ENCODE results near the gene ELANE.

- no peak for TF ChIP-seq CTCF (IDR thresholded peaks at IDR 0.05; ENCODE audit: low read length)
- no peak for TF ChIP-seq EZH2 (IDR thresholded peaks at IDR 0.05; ENCODE audit: borderline replicate concordance, low read length)
These were observed 45.4 kb downstream of the ELANE start for GRCh38 chr19:897442-898039.
